Measurements from ENCODE around the gene KLK3. TPM values are rescaled to one million over a fixed set of nuclear protein-coding genes. Genes with fewer than 3 reads are reported as not detected.

The KLK3 gene
- total RNA-seq (2022; extraction: Qiagen RNA extraction): not detected in 5 replicates

GRCh38 chr19:50854636-50855410 lies at the start of gene KLK3:
KLK3 (plus strand) TSS chr19:50854915; CDS start chr19:50854956, 41 bp downstream.

GRCh38 chr19:50823389-50824042 lies 31.2 kb upstream of the KLK3 start, which contains the start of gene KLK1:
KLK1 (minus strand) TSS chr19:50823787; CDS start chr19:50823748, 39 bp downstream.

GRCh38 chr19:50833117-50833801 lies 21.5 kb upstream of the KLK3 start, which contains the start of gene KLK15:
KLK15 (minus strand) TSS chr19:50833574; CDS start chr19:50831492, 2,082 bp downstream.

GRCh38 chr19:50873056-50873455 lies 18.3 kb downstream of the KLK3 start, which contains the start of gene KLK2:
KLK2 (plus strand) TSS chr19:50873439; CDS start chr19:50873474, 35 bp downstream.

Other genes with a start within 250 kb of the KLK3 start
- gene SYT3, start 215.0 kb upstream of the KLK3 start, total RNA-seq (2022; extraction: Qiagen RNA extraction): 0.30 to 0.71 TPM (median 0.56 TPM) in 5 replicates
- 2.7 to 10.9 TPM (median 10.0 TPM) in 5 replicates for gene C19orf81, start 205.5 kb upstream of the KLK3 start, total RNA-seq (2022; extraction: Qiagen RNA extraction)
- gene SHANK1, start 135.1 kb upstream of the KLK3 start, total RNA-seq (2022; extraction: Qiagen RNA extraction): 0.03 to 0.68 TPM (median 0.18 TPM) in 5 replicates
- 4.9 to 10.7 TPM (median 9.7 TPM) in 5 replicates for gene CLEC11A, start 131.6 kb upstream of the KLK3 start, total RNA-seq (2022; extraction: Qiagen RNA extraction)
- gene GPR32, start 84.5 kb upstream of the KLK3 start, total RNA-seq (2022; extraction: Qiagen RNA extraction): not detected in 5 replicates
- not detected in 5 replicates for gene ACP4, start 64.5 kb upstream of the KLK3 start, total RNA-seq (2022; extraction: Qiagen RNA extraction)
- 0.09 to 0.26 TPM (median 0.24 TPM) in 3 of 5 replicates, not detected in the others for gene KLK1, start 31.1 kb upstream of the KLK3 start, total RNA-seq (2022; extraction: Qiagen RNA extraction)
- not detected in 5 replicates for gene KLK15, start 21.3 kb upstream of the KLK3 start, total RNA-seq (2022; extraction: Qiagen RNA extraction)
- 0.10 to 0.37 TPM (median 0.19 TPM) in 4 of 5 replicates, not detected in the other for gene KLK2, start 18.5 kb downstream of the KLK3 start, total RNA-seq (2022; extraction: Qiagen RNA extraction)
- gene KLK4, start 56.5 kb downstream of the KLK3 start, total RNA-seq (2022; extraction: Qiagen RNA extraction): 0.12 TPM in 1 of 5 replicates, not detected in the others
- gene KLK5, start 98.1 kb downstream of the KLK3 start, total RNA-seq (2022; extraction: Qiagen RNA extraction): 0.06 TPM in 1 of 5 replicates, not detected in the others
- 0.21 to 0.38 TPM (median 0.28 TPM) in 5 replicates for gene KLK6, start 114.7 kb downstream of the KLK3 start, total RNA-seq (2022; extraction: Qiagen RNA extraction)
- gene KLK7, start 129.0 kb downstream of the KLK3 start, total RNA-seq (2022; extraction: Qiagen RNA extraction): 0.17 TPM in 1 of 5 replicates, not detected in the others
- gene KLK8, start 146.7 kb downstream of the KLK3 start, total RNA-seq (2022; extraction: Qiagen RNA extraction): not detected in 5 replicates
- 0.09 to 0.52 TPM (median 0.40 TPM) in 5 replicates for gene KLK10, start 164.8 kb downstream of the KLK3 start, total RNA-seq (2022; extraction: Qiagen RNA extraction)
- 0.12 TPM in 1 of 5 replicates, not detected in the others for gene KLK11, start 171.7 kb downstream of the KLK3 start, total RNA-seq (2022; extraction: Qiagen RNA extraction)
- gene KLK12, start 180.1 kb downstream of the KLK3 start, total RNA-seq (2022; extraction: Qiagen RNA extraction): not detected in 5 replicates
- 0.13 to 0.23 TPM (median 0.15 TPM) in 3 of 5 replicates, not detected in the others for gene KLK13, start 210.2 kb downstream of the KLK3 start, total RNA-seq (2022; extraction: Qiagen RNA extraction)
- 0.26 to 0.44 TPM (median 0.36 TPM) in 5 replicates for gene KLK14, start 228.0 kb downstream of the KLK3 start, total RNA-seq (2022; extraction: Qiagen RNA extraction)